Activated naive CD4-positive, alpha-beta T cell treated with anti-CD3 and anti-CD28 coated beads, Interleukin-2, amount 10 ng/mL, durations not matched to agents 7 days and 5 days (primary cell): ENCODE data around the gene NPHP4.

Source experiments
- CTCF ChIA-PET: fragments of 350-600 bp; sonication (Branson Sonifier 250); formaldehyde crosslinking; loops from one replicate; lab custom pipeline; 2021; ENCODE audit warnings: antibody characterized with exemption; lab: Charles Lee
- DNase-seq: peaks from one replicate; pipeline ENCODE4 v3.0.0-alpha.2; 2020
- H3K27ac Mint-ChIP-seq: one replicate; pipeline ENCODE4 v1.8.0; 2021; ENCODE audit warnings: mild to moderate bottlenecking, moderate library complexity, mixed read lengths
- H3K27me3 Mint-ChIP-seq: one replicate; pipeline ENCODE4 v1.8.0; 2021; ENCODE audit warnings: mild to moderate bottlenecking, mixed read lengths
- H3K36me3 Mint-ChIP-seq: one replicate; pipeline ENCODE4 v1.8.0; 2021; ENCODE audit warnings: mixed read lengths
- H3K4me1 Mint-ChIP-seq: one replicate; pipeline ENCODE4 v1.8.0; 2021; ENCODE audit warnings: mixed read lengths
- H3K4me3 Mint-ChIP-seq: one replicate; pipeline ENCODE4 v1.8.0; 2021; ENCODE audit warnings: mild to moderate bottlenecking, moderate library complexity, mixed read lengths
- H3K9me3 Mint-ChIP-seq: one replicate; pipeline ENCODE4 v1.8.0; 2021; ENCODE audit warnings: mixed read lengths

The NPHP4 gene

DNA sequence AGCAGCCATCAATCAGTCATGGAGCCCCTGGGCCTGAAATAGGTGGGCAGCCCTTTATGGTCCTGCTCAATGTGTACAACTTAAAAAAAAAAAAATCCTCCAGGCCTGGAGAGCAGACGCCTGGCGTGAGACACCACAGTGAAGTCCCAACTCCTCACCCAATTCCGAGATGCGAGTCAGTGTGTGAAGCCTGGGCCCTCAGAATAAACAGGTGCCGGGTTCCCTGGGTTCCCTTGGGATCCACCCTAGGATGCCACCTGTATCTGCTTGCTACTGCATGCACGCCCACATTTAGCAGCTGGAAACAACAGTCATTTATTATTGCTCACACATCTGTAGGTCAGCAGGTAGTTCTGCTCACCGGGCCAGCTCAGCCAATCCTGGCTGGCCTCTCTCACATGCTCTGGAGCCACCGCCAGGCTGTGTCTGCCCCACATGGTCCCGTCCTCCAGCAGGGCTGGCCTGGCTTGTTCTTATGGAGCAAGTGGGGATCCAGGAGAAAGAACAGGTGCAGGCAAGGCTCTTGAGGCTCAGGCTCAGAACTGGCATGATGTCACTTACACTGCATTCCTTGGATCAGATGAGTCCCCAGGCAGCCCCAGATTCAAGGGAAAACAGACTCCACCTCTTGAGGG, 172.7 kb downstream of the NPHP4 start:
- DNase-seq, result no peak
- H3K27me3 Mint-ChIP-seq, result peaks cover 20% of the 10 kb centered on the region
- no peaks in the 10 kb centered on the region for H3K9me3 Mint-ChIP-seq
- H3K4me1 Mint-ChIP-seq, result no peaks in the 10 kb centered on the region
- no peaks in the 10 kb centered on the region for H3K36me3 Mint-ChIP-seq
- no peak overlapping the region for H3K27ac Mint-ChIP-seq
- CTCF ChIA-PET, result no interaction called here
- H3K4me3 Mint-ChIP-seq, result no peak overlapping the region

GRCh38 chr1:5818755-5819154, 173.5 kb downstream of the NPHP4 start:
- DNase-seq, result no peak
- Mint-ChIP-seq H3K9me3 (no peaks in the 10 kb centered on the region), H3K27me3 (peaks cover 20% of the 10 kb centered on the region), H3K4me1 (no peaks in the 10 kb centered on the region), H3K27ac (no peak overlapping the region), H3K36me3 (no peaks in the 10 kb centered on the region), H3K4me3 (no peak overlapping the region)
- CTCF ChIA-PET, result no interaction called here

DNA sequence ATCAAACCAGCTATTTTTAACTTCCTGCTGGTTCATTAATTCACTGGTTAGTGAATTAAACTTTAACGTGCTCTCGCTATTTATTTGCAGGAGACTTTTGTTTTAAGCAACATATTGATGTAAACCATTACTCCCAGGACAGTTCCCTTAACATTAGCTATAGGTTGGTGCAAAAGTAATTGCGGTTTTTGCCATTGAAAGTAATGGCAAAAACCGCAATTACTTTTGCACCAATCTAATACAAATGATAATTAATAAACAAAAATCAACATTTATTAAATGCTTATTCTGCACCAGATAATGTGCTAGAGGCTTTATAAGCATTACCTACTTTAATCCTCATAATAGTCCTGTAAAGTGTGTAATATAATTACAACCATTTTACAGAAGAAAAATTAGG, 176.5 kb downstream of the NPHP4 start:
- no peak for DNase-seq
- H3K4me1 Mint-ChIP-seq, result no peaks in the 10 kb centered on the region
- H3K27ac Mint-ChIP-seq, result no peak overlapping the region
- CTCF ChIA-PET, result no interaction called here
- H3K27me3 Mint-ChIP-seq, result peaks cover 16% of the 10 kb centered on the region
- H3K4me3 Mint-ChIP-seq, result no peak overlapping the region
- H3K9me3 Mint-ChIP-seq, result no peaks in the 10 kb centered on the region
- H3K36me3 Mint-ChIP-seq, result no peaks in the 10 kb centered on the region

DNA sequence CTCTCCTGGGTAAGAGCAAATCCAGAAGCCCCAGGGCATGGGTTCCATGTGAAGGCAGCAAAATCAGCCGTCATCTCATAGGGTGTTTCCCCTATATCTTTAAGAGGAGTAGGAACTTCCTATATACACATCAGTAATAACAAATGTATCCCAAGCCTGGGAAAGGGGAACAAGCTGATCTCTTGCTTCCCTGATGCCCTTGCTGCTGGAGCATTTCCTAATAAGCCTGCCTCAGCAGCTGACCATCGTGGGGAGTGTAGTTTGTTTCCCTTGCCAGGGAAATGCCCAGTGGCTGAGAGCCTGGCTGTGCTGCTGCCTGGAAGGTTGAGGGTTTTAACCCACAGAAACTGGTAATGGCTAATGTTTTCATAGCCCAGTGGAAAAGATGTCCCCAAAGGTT, 177.0 kb downstream of the NPHP4 start:
- no peaks in the 10 kb centered on the region for H3K4me1 Mint-ChIP-seq
- CTCF ChIA-PET, result no interaction called here
- no peak overlapping the region for H3K4me3 Mint-ChIP-seq
- no peak overlapping the region for H3K27ac Mint-ChIP-seq
- no peak for DNase-seq
- no peaks in the 10 kb centered on the region for H3K36me3 Mint-ChIP-seq
- H3K9me3 Mint-ChIP-seq, result no peaks in the 10 kb centered on the region
- H3K27me3 Mint-ChIP-seq, result peaks cover 16% of the 10 kb centered on the region

DNA sequence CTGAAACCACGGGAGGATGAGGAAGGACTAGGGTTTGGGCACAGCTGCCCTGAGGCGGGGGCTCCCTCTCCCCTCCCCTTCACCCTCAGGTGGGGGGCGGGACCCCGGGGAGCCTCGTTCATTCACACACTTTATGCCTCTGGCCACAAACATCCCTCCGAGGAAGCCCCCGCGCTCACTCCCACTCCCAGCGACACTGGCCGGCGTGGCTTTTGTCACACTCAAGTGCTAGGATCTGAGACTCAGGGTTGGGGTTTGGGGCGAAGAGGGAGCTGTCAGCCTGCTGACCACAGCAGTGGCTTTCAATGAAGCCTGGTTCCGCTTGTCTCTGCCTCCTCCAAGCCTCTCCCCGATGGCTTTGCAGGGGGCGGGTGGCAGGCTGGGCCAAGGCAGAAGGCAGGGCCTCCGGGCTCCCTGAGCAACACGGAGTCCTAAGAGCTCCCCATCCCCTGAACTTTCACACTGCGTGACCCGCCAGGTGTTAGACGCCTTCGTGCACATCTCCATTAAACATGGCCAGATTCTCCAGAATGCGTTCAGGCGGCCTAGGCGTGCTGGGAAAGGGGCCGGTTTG, 178.1 kb downstream of the NPHP4 start:
- Mint-ChIP-seq H3K4me1 (no peaks in the 10 kb centered on the region), H3K27ac (no peak overlapping the region), H3K27me3 (peaks cover 9% of the 10 kb centered on the region), H3K9me3 (no peaks in the 10 kb centered on the region), H3K36me3 (no peaks in the 10 kb centered on the region), H3K4me3 (no peak overlapping the region)
- DNase-seq, result no peak
- CTCF ChIA-PET, result no interaction called here

DNA sequence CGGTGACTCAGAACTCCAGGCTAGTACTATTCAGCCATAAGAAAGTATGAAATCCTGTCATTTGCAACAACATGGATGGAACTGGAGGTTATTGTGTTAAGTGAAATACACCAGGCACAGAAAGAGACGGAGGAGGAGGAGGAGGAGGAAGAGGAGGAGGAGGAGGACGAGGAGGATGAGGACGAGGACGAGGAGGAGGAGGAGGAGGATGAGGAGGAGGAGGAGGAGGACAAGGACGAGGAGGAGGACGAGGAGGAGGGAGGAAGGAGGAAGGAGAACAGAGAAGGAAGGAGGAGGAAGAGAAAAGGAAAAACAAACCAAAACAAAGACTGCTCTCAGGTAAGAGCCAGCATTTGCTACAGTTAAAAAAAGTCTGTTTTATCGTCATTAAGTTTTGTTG, 178.7 kb downstream of the NPHP4 start:
- no peaks in the 10 kb centered on the region for H3K4me1 Mint-ChIP-seq
- no peak overlapping the region for H3K27ac Mint-ChIP-seq
- H3K27me3 Mint-ChIP-seq, result peaks cover 9% of the 10 kb centered on the region
- no peaks in the 10 kb centered on the region for H3K9me3 Mint-ChIP-seq
- no peaks in the 10 kb centered on the region for H3K36me3 Mint-ChIP-seq
- CTCF ChIA-PET, result no interaction called here
- H3K4me3 Mint-ChIP-seq, result no peak overlapping the region
- no peak for DNase-seq
